Measurements from ENCODE around the gene KCNK10.

The KCNK10 gene

GRCh38 chr14:88323523-88324199 is 592 bp upstream of the KCNK10 start:
- no peak for TF ChIP-seq CTCF (IDR thresholded peaks at IDR 0.05; ENCODE audit: control insufficient read depth, insufficient read depth, low read depth, low read length, missing control alignments)
- no peak for DNase-seq (ENCODE audit: low read depth)
- peak overlapping the region; percentile 7 for H3K4me3 ChIP-seq (ENCODE audit: control insufficient read depth, low read depth, low read length)

- DNase-seq (ENCODE audit: low read depth): no peak
- H3K4me3 ChIP-seq (ENCODE audit: control insufficient read depth, low read depth, low read length): peak overlapping the region; percentile 2
- TF ChIP-seq CTCF (IDR thresholded peaks at IDR 0.05; ENCODE audit: control insufficient read depth, insufficient read depth, low read depth, low read length, missing control alignments): no peak
These were observed 474 bp downstream of the KCNK10 start for GRCh38 chr14:88322504-88323085.

- DNase-seq (ENCODE audit: low read depth): no peak
These were observed 1.2 kb downstream of the KCNK10 start for GRCh38 chr14:88321692-88322503.

GRCh38 chr14:88318406-88318805 is 4.7 kb downstream of the KCNK10 start:
- H3K4me3 ChIP-seq (ENCODE audit: control insufficient read depth, low read depth, low read length): no peak overlapping the region
- no peak for DNase-seq (ENCODE audit: low read depth)
- TF ChIP-seq CTCF (IDR thresholded peaks at IDR 0.05; ENCODE audit: control insufficient read depth, insufficient read depth, low read depth, low read length, missing control alignments): no peak

More at GRCh38 chr14:88321692-88322503, 1.2 kb downstream of the KCNK10 start:
- H3K4me3 ChIP-seq (ENCODE audit: control insufficient read depth, low read depth, low read length): no peak overlapping the region
- TF ChIP-seq CTCF (IDR thresholded peaks at IDR 0.05; ENCODE audit: control insufficient read depth, insufficient read depth, low read depth, low read length, missing control alignments): no peak

GRCh38 chr14:88316521-88316920 is 6.5 kb downstream of the KCNK10 start:
- no peak for DNase-seq (ENCODE audit: low read depth)
- TF ChIP-seq CTCF (IDR thresholded peaks at IDR 0.05; ENCODE audit: control insufficient read depth, insufficient read depth, low read depth, low read length, missing control alignments): no peak
- no peak overlapping the region for H3K4me3 ChIP-seq (ENCODE audit: control insufficient read depth, low read depth, low read length)

- H3K4me3 ChIP-seq (ENCODE audit: control insufficient read depth, low read depth, low read length): no peak overlapping the region
- DNase-seq (ENCODE audit: low read depth): no peak
- no peak for TF ChIP-seq CTCF (IDR thresholded peaks at IDR 0.05; ENCODE audit: control insufficient read depth, insufficient read depth, low read depth, low read length, missing control alignments)
These were observed 10.8 kb downstream of the KCNK10 start for GRCh38 chr14:88312257-88312656.

All from AG09309 (cell line).